ENCODE data around the gene TP53I11. TPM values are rescaled to one million over a fixed set of nuclear protein-coding genes. Genes with fewer than 3 reads are reported as not detected.

Gene TP53I11
- total and polyA plus RNA-seq, 9 of the 15 experiments (the other 6 are each of a cell fraction or from before 2014, with no cell fraction given): 0.14 to 2.5 (median 1.2) TPM; not detected in 2

GRCh38 chr11:44911029-44911814, 39.5 kb downstream of the TP53I11 start (continued):
- no peak for TF ChIP-seq E2F6 (IDR thresholded peaks at IDR 0.05; ENCODE audit: borderline replicate concordance in 1 of 2, extremely low read depth in 1 of 2, insufficient read depth in 1 of 2, insufficient read length in 1 of 2, low read depth in 1 of 2, low read length in 1 of 2, poor library complexity in 1 of 2, severe bottlenecking in 1 of 2)
- TF ChIP-seq NFE2L1 (tag; IDR thresholded peaks at IDR 0.05; ENCODE audit: borderline replicate concordance, low read depth): no peak
- TF ChIP-seq RAD21 (CRISPR knock-in tag; conservative IDR thresholded peaks at IDR 0.05 in 1 of 2, IDR thresholded peaks at IDR 0.05 in 1 of 2): peak; percentile 80 to 81
- peak; percentile 18; the same call in 1 of the 2 replicates for TF ChIP-seq STAG1 (CRISPR knock-in tag; IDR thresholded peaks at IDR 0.05; ENCODE audit: borderline replicate concordance)
- TF ChIP-seq FOXP4 (CRISPR knock-in tag; IDR thresholded peaks at IDR 0.05; ENCODE audit: borderline replicate concordance): no peak
- TF ChIP-seq RERE (CRISPR knock-in tag; IDR thresholded peaks at IDR 0.05; ENCODE audit: borderline replicate concordance): no peak
- TF ChIP-seq LCOR (CRISPR knock-in tag; IDR thresholded peaks at IDR 0.05): no peak

Data from K562 (cell line).